GM20431 (cell line): ENCODE results near the gene AKIRIN1.
"Not testable (repeated sequence)": the region's sequence is repeated elsewhere in the genome, so short reads cannot be mapped to it uniquely, and the experiment has no call there.

Experiments
- in situ Hi-C: fragments of 300-500 bp; cut with MseI, MboI; formaldehyde crosslinking; loops from one replicate; pipeline ENCODE4 v1.15.0; 2020; ENCODE audit warnings: low sequenced_read_pairs; ENCODE audit not compliant: unreplicated experiment

The AKIRIN1 gene

DNA sequence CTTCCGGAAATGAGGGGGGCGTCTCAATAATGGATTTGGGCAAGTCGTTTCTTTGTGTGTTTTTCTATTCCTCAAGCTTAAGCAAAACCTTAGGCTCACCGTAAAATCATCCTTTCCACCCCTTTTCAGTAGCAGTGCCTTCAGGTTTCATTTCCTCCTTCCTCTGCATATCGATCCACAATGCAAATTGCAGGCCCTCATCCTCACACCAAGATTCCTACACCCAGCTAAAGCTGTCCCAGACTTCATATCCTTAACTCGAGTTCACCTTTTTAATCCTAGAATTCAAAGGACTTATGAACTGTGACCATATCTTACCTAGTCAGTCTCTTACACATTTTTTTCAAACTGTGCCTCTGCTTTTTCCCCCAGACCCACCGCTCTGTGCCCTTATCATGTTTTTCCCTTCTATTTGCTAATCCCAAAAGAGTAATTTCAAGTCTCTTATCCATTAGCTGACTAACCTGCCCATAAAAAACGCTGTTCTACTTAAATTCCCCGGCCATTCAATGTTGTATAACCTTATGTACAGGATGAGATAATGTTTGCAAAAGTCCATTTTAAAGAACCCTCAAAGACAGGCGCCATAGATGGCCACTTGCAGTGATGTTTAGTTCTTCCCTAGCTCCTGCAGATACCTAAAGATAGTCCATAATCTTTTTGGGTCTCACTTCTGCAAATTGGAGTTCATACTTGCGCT lies 1.5 kb downstream of the AKIRIN1 start:
- in situ Hi-C loops: no loop called here

DNA sequence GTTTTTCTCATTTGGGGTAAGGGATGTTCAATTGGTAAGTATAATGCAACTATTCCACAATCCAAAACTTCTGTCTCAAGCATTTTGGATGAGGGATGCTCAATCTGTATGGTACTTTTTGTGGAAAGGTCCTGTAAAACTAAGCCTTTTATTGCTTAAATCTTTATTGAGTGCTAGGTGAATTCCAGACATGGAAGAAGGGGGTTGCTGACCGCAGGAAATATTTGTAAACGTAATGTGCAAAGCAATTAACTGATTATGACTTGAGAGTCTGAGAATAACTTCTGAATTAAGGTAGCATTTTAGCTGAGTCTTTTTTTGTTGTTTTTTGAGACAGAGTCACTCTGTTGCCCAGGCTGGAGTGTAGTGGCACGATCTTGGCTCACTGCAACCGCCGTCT lies 3.1 kb downstream of the AKIRIN1 start:
- in situ Hi-C loops: no loop called here

DNA sequence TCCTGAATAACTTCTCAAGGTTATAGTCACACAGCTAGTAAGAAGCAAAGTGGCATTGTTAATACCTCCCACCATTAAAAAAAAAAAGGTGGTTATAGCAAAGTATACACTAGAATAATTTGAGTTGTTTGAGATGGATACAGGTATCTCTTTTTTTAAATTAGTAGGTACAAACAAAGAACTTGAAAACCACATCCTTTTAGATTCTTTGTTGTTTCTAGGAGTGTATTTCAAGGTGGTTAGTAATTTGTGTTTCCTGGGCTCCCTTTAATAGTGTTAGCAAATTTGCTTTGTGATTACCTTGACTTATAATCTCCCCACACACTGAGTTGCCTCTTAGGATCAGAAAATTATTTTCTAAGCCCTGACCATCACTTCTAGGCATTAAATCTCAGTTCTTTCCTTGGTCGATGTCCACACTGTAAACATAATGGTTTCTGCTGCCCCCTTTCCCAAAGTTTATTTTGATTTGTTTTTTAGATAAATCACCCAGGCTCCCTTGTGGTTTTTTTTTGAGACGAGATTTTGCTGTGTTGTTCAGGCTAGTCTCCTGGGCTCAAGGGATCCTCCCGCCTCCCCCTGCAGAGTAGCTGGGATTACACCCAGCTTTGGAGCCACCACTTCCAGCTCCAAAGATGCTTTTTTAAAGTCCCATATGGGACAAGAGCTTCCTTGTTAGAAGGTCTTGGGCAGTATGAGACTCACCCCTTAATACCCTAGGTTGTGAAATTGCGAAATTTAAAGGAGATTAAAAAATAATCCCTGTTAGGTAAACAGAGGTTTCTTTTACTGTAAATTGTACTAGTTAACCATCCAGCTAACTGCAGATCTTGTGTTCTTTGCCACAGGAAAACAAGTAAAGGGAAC lies 6.2 kb downstream of the AKIRIN1 start:
- in situ Hi-C loops: no loop called here

DNA sequence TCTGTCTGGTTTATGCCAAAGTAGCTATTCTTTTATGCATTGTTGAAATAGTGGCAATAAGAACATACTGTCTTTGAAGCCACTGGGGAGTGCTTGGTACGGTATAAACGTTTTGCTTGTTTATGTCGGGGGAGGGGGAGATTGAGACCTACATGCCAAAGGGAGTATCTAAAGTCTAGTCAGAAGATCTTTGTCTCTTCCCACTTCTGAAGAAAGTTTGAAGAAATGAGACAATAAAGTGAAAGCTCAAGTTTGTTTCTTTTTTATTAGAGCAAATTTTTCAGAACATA lies 6.8 kb downstream of the AKIRIN1 start:
- in situ Hi-C loops: no loop called here

DNA sequence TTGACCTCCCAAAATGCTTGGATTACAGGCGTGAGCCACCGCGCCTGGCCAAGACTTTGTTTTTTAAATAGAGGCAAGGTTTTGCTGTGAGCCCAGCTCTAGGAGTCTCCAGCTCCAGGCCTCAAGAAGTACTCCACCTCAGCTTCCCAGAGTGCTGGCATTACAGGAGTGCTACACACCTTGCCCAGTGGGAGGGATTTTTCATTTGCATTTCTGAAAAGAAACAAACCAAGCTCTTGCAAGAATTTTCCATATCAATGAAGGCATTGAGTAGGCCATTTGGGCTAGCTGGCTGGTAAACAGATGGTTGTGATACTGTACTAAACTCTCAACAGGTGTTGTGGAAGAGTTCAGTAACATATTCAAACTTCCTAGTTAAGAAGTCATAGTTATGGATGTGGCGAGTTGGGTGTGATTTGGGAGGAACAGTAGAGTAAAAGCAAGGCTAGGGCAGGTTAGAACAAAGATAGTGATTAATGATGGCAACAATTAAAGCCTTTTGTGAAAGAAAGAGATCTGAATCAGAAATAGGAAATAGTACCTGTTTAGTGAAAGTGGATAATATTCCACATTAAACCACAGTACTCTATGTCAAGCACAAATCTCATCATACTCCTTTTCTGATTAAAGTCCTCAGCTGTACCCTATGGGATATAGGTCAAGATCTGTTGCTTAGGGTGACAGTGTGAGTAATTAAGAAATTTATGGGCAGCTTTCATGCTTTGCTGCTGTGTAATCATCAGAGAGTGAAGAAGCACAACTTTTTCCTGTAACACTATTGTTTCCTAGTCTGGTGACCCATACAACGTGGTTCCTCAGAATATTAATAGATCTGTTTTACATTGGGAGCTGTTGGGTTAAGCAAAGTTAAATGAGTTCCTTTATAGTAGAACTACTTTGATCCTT lies 10.7 kb downstream of the AKIRIN1 start:
- in situ Hi-C loops: no loop called here

DNA sequence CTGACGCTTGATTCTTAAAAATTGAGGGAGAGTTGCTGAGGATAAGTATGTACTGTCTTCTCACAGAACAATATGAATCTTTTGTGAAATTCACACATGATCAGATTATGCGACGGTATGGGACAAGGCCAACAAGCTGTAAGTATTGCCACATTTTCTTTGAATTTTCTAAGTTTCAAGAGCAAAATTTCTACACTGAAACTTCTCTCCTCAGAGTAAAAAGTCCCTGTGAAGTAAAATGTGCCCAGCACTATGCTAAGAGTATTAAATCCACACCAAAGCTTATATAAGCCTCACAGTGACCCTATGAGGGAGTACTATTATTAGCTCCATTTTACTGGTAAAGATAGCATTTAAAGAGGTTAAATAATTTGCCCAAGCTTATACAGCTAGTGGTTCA lies 12.2 kb downstream of the AKIRIN1 start:
- in situ Hi-C loops: no loop called here

DNA sequence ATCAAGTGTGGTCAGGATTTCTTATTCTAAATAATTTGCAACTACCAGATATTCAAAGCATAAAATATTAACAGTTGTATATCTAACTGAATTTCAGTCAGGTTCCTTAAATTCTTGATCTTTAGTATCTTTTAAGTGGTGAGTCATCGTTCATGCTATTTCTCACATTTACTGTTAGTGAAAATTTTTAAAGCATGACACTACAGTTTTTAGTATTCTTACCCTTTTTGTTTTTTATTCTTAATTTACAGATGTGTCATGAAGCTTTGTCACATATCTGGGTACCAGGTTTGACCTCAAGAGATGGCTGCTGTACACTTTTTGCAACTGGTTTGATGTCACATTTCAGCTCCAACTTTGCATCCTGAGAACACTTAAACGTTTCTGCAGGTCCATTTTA lies 12.7 kb downstream of the AKIRIN1 start:
- in situ Hi-C loops: no loop called here

DNA sequence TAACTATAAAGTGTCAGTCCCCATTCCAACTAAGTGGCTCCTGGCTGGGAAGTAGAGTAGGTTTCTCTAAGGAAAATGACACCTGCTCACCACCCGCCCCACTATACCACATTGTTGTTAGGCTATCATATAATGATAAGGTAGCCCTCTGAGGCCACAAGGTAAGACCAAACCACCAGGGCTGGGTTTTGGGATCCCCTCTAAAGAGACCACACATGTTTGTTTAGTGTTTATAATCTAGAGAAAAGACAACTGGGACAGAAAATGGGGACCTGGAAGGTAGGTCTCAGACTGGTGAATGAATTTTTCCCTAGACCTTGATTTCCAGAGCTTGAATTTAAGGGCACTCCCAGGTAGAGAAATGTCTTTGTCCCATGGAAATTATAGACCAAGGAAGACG lies 15.2 kb downstream of the AKIRIN1 start:
- in situ Hi-C loops: no loop called here

DNA sequence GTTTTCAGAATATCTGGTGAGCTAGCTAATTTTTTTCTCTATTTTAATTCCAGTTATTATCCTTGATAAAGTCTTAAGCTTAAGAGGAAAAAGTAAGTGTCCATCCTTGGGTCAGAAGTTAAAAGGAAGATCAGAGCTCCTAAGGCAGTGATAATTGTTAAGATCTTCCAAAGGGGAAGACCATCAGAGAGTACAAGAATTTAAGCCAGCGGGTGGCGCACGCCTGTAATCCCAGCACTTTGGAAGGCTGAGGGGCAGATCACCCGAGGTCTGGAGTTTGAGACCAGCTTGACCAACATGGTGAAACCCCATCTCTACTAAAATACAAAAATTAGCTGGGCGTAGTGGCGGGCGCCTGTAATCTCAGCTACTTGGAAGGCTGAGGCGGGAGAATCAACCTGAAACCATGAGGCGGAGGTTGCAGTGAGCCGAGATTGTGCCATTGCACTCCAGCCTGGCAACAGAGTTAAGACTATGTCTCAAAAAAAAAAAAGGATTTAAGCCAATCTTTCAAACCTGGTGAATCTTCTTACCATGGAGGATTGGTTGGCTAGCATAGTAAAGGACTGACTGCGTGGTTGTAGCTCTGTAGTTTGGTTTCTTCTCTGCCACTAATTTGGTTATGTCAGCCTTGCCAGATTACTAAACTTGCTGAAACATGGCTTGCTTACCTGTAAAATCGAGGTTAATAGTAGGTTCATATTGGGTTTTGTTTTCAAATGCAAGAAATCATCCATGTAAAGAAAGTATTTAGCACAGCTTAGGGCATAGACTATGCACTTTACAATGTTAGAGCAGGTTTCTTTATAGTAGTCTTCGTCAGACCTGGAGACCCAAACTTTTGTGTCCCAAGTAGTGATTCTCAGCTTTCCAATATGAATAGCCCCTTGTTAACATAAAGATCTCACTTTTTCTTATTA lies 15.9 kb downstream of the AKIRIN1 start:
- in situ Hi-C loops: no loop called here

DNA sequence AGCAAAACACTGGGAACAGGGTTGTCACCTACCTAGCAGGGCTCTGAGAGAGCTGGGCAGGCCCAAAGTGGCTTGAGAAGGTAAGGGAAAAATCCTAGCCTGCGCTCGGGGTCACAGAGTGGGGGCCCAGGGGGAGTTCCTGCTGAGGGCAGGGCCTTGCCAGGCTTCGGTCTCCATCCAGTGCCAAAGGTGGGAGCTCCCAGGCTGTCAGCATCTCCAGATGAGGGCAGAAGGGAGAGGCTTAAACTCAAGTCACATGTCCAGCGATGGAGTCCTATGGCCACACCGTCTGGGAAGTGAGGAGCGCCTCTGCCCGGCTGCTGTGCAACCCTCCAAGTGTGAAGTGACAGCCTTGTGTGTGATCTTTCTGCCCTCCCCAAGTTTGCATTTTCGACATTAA lies 23.9 kb downstream of the AKIRIN1 start:
- in situ Hi-C loops: not testable (repeated sequence)

DNA sequence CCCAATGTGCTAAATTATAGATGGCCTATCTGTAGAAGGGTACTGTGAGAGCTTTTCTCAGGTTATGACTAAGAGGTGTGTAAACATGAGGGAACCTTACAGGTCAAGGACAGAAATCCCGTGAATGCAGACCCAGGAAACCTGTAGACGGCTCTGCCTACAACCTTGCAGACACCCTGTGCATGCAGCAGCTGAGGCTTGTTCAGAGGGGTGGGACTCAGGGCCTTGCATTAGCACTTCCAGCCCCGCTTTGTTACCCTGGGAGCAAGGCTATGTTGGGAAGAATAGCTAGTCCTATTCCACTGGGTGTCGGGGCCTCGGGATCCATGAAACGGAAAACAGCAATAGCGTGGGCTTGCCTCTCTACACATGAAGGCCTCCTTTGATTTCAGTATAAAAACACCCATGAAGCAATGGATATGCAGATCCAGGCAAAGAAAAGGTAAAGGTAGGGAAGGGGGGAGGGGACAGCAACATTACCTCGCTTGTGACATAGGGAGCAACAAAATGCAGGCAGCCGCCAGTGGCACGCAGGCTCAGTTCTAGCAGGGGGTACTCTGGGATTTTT lies 25.6 kb downstream of the AKIRIN1 start:
- in situ Hi-C loops: no loop called here

DNA sequence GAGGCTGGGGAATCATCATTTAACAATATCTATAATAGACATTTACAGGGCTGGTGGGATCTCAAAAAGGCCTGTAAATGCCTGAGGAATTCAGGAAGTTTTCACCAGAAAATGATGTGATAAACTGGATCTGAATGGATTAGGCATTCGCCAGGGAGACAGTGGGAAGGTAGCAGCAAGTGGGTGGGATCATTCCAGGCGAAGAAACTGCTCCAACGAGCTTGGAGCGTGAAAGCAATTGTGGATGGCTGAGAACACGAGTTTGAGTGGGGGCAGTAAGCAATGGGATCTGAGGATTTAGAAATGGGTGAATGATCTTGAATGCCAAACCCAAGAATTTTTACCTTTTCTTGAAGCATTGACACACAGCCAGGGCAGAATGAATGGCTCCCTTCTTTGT lies 26.2 kb downstream of the AKIRIN1 start:
- in situ Hi-C loops: no loop called here

DNA sequence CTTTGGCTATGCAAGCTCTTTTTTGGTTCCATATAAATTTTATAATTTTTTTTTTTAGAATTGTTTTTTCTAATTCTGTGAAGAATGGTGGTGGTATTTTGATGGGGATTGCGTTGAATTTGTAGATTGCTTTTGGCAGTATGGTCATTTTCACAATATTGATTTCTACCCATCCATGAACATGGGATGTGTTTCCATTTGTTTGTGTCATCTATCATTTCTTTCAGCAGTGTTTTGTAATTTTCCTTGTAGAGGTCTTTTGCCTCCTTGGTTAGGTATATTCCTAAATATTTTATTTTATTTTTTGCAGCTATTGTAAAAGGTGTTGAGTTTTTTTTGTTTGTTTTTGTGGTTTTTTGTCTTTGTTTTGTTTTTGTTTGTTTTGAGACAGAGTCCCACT lies 29.4 kb downstream of the AKIRIN1 start:
- in situ Hi-C loops: not testable (repeated sequence)

DNA sequence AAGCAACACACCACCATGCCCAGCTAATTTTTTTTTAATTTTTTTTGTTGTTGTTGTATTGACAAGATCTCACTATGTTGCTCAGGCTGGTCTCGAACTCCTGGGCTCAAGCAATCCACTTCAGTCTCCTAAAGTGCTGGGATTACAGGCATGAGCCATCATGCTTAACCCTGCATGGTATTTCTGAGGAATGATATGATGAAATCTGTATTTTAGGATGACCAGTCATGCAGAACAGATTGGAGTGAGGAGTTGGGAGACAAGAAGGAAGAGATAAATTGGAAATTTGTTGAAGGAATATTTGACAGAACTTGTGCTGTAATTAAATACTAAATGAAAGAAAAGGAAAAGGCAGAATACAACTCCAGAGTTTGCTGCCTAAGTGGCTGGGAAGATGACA lies 30.4 kb downstream of the AKIRIN1 start:
- in situ Hi-C loops: no loop called here

DNA sequence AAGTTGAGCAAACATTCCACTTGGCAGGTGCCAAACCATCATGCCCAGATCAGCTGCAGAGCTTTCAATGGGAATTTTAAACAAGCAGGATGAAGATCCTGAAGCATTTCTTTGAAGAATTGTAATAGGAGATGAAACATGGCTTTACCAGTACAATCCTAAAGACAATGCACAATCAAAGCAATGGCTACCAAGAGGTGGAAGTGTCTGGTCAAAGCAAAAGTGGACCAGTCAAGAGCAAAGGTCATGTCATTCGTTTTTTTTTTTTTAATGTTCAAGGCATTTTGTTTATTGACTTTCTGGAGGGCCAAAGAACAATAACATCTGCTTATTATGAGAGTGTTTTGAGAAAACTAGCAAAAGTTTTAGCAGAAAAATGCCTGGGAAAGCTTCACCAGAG lies 32.1 kb downstream of the AKIRIN1 start:
- in situ Hi-C loops: no loop called here

DNA sequence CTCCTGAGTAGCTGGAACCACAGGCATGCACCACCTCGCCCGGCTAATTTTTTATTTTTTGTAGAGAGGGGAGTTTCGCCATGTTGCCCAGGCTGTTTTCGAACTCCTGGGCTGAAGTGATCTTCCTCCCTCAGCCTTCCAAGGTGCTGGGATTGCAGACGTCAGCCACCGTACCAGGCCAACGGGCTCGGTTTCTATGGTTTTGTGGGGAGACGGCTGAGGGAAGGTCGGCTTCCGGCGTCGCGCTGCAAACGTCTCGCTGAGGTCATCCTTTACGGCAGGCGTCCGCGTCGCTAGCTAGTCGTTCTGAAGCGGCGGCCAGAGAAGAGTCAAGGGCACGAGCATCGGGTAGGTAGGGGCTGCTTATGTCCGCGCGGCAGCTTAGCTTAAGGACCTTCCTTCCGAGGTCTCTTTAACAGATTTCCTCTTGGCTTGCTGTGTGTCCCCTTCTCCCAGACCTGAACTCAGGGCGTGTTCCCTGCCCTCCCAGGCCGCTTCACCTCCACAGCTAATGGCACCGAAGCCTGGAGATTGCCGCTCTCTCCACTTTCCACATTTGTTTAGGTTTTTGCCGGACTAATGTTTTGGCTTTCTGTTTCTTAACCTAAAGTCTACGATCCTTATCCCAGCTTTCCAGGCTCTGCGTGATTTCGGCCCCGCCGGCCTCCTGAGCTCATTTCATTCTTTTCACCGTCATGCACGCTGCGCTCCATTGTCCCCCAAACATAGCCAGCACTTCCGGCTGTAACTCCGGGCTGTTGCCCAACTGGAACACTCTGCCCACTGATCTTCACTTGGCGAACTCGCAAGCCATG lies 35.2 kb downstream of the AKIRIN1 start, which contains the start of gene NDUFS5:
Gene NDUFS5 (plus strand): TSS at position 300 of the 815 bp plus-strand sequence. CDS start 2,375 bp downstream, outside the sequence.
- in situ Hi-C loops: no loop called here

DNA sequence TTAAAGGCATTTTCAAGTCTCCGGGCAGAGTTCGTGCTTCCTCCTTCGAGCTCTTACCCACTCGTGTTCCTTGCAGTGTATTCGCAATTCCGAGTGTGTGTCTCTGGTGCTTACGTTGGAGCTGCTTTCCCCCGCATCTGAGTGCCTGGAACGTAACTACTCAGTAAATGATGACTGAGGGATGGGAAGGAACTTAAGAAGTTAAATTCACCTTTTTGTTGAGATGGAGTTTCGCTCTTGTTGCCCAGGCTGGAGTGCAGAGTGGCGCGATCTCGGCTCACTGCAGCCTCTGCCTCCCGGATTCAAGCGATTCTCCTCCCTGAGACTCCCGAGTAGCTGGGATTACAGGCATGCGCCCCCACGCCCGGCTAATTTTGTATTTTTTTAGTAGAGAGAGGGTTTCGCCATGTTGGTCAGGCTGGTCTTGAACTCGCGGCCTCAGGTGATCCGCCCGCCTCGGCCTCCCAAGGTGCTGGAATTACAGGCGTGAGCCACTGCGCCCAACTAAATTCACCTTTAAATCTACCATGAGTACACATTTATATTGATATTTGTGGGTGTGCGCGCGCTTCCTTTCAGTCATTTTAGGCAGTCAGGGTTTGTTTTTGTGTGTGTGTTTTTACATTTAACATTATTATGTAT lies 35.9 kb downstream of the AKIRIN1 start:
- in situ Hi-C loops: no loop called here

DNA sequence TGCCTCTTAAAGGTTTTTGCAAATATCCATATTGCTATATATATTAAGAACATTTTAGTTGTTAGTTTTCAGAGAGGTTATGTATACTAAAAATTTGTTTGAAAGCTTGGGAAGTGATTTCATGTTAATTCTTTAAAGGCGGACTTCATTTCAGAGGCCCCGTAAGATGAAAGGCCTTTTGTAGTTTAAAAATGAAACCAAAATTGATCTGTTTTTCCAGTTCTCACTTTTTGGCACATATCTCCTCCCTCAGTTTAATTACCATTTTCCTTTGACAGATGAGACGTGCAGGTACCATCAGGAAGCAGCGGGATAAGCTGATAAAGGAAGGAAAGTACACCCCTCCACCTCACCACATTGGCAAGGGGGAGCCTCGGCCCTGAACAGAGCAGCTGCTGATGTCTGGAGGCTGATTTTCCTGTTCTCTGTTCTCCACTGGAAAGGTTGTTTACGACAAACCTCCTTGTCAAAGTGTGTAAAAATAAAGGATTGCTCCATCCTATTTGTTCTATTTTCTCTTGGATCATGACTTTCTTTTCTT lies 43.1 kb downstream of the AKIRIN1 start:
- in situ Hi-C loops: no loop called here
